ENCODE measurements around the gene IMPDH1.
"Not testable (repeated sequence)": the region's sequence is repeated elsewhere in the genome, so short reads cannot be mapped to it uniquely, and the experiment has no call there.

The IMPDH1 gene

DNA sequence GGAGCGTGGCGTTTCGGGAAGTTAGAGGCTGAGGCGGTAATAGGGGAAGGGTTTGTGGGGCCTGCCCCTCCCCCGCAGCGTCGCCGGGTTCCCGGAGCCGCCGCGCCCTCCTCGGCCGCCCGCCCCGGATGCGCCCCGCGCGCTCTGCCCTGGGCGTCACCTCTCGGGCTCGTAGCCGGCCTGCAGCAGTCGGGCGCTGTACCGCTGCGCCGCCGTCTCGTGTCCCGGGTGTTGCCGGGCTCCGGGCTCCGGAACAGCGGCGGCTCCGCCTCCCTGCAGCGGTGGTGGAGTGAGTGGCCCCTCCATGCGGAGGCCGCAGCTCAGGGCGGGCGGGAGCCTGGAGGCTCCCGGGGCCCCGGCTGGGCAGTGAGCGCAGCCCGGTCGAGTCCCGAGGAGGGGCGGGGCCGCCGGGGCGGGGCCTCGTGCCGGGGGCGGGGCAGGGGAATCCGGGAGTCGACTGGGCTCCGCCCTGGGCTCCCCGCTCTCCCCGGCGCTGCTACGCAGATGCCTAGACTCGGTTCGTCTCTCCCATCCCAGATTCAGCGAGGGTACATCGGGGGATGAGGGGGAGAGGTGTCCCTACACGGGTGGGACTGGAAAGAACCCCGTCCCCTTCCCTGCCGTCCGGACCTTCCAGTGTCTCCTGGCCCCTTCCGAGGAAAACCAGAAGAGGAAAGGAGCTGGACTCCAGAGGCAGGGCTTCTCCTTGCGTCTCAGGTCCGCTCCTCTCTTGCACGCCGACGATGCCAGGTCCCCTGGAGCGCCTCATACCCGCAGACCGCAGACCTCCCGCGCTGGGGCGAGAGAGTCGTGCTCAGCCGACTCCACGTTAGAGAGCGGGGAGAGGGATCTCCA, at the start of gene IMPDH1:
IMPDH1 (minus strand) TSS at position 387 of the 855 bp plus-strand sequence; CDS start at position 306, 81 bp downstream.
- DNase-seq (ENCODE audit: low spot score), result peak; percentile 98
- TF ChIP-seq, protein P1, sequence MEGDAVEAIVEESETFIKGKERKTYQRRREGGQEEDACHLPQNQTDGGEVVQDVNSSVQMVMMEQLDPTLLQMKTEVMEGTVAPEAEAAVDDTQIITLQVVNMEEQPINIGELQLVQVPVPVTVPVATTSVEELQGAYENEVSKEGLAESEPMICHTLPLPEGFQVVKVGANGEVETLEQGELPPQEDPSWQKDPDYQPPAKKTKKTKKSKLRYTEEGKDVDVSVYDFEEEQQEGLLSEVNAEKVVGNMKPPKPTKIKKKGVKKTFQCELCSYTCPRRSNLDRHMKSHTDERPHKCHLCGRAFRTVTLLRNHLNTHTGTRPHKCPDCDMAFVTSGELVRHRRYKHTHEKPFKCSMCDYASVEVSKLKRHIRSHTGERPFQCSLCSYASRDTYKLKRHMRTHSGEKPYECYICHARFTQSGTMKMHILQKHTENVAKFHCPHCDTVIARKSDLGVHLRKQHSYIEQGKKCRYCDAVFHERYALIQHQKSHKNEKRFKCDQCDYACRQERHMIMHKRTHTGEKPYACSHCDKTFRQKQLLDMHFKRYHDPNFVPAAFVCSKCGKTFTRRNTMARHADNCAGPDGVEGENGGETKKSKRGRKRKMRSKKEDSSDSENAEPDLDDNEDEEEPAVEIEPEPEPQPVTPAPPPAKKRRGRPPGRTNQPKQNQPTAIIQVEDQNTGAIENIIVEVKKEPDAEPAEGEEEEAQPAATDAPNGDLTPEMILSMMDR (IDR thresholded peaks at IDR 0.05; ENCODE audit: extremely low read depth, missing control alignments), result no peak

DNA sequence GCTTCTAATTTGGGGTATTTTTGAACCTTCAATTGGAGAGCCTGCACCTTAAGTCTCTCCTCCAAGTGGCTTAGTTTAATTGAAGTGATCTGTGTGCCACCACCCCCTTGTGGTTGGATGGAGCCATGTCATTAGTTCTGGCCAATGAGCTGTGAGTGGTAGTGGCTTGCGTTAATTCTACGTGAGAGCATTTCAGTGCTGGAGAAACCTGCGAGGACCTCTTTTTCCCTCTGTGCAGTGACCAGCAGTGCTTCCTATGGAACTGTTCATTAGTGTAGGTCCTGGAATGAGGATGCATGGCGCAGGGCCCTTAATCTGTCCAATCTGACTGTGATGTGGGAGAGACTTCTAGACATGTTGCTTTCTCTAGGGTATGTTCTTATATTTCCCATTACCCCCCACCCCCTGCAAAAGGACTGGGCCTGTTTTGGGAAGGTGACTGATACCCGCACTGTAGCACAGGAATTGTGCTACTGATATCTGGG, 49.7 kb upstream of the IMPDH1 start:
- peak; percentile 77 for DNase-seq (ENCODE audit: low spot score)
- TF ChIP-seq, protein P1 (IDR thresholded peaks at IDR 0.05; ENCODE audit: extremely low read depth, missing control alignments), result peak; percentile 77

DNA sequence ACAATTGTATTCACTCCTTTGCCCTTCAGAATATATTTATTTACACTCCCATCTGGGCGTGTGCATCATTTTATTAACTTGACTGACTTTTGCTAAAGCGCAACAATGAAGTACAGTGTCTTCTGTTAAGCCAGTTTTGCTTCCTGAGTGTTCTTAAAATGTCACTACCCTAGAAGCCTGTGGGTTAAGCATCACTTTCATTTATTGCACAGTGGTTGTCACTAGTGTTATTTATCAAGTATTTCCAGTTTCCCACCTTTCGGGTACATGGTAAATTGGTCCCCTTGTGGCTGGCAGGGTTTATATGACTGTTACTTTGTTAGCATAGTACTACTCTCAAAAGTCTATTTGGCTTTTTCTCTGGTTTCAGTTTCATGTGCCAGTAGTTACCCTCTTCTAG, 49.2 kb upstream of the IMPDH1 start:
- TF ChIP-seq, protein P1 (IDR thresholded peaks at IDR 0.05; ENCODE audit: extremely low read depth, missing control alignments), result no peak
- peak; percentile 47 for DNase-seq (ENCODE audit: low spot score)

DNA sequence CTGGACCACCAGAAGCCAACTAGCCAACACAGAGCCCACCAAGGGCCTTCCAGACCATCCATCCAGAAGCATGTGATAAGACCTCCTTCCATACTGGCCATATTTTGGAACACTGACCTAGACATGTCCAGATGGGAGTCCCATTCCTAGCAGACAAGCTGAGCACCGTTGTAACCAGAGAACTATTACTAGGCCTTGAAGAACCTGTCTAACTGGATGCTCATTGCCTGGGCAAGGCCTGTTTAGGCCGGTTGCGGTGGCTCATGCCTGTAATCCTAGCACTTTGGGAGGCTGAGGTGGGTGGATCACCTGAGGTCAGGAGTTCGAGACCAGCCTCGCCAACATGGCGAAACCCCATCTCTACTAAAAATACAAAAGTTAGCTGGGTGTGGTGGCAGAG, 47.6 kb upstream of the IMPDH1 start:
- not testable (repeated sequence) for DNase-seq (ENCODE audit: low spot score)

DNA sequence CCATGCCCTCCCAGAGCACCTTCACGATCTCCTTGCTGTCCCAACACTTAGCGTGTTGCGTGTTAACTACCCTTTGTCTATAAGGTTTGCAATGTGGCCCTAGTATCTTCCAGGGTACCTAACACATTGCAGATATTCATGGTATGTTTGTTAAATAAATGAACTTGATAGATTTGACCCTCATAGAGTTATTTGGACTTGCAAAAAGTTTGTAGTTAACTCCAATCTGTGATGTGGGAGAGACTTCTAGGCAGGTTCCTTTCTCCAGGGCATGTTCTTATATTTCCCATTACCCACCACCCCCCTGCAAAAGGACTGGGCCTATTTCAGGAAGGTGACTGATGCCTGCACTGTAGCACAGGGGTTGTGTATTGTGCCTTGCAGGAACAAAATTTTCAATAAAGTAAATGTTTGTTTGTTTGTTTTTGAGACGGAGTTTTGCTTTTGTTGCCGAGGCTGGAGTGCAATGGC, 46.5 kb upstream of the IMPDH1 start:
- TF ChIP-seq, protein P1 (IDR thresholded peaks at IDR 0.05; ENCODE audit: extremely low read depth, missing control alignments), result no peak

DNA sequence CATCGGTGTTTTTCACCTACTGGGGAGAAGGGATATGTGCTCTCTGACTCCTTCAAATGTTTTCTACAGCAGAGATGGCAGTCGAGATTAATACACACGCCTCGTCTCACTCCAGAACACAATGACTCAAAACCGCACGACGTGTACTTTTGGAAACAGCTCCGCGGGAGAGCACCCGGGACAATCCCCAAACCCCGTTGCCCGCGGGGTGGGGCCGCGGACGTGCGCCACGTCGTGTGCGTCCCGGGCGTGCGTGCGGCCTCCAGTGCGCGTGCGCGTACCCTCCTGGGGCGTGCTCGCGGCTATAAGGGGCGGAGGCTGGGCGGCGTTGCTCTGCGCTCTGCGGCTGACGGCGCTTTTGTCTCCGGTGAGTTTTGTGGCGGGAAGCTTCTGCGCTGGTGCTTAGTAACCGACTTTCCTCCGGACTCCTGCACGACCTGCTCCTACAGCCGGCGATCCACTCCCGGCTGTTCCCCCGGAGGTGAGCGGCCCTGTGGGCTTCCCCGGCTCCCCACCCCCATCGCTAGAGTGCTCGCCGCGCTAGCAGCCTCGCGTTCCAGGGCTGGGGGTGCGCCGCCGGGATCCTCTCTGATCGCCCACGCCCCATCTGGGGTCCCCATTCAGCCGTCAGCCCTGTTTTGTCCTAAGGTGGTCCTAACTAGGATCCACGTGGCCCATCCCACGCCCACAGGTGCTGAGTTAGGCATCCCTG, 45.9 kb upstream of the IMPDH1 start, which contains the start of gene HILPDA:
HILPDA (plus strand) TSS at position 336 of the 712 bp plus-strand sequence. CDS start 1,391 bp downstream, outside the sequence.
- TF ChIP-seq, protein P1 (IDR thresholded peaks at IDR 0.05; ENCODE audit: extremely low read depth, missing control alignments), result no peak
- peak; percentile 96 for DNase-seq (ENCODE audit: low spot score)

More for the DNA sequence above, 46.5 kb upstream of the IMPDH1 start:
- no peak for DNase-seq (ENCODE audit: low spot score)

DNA sequence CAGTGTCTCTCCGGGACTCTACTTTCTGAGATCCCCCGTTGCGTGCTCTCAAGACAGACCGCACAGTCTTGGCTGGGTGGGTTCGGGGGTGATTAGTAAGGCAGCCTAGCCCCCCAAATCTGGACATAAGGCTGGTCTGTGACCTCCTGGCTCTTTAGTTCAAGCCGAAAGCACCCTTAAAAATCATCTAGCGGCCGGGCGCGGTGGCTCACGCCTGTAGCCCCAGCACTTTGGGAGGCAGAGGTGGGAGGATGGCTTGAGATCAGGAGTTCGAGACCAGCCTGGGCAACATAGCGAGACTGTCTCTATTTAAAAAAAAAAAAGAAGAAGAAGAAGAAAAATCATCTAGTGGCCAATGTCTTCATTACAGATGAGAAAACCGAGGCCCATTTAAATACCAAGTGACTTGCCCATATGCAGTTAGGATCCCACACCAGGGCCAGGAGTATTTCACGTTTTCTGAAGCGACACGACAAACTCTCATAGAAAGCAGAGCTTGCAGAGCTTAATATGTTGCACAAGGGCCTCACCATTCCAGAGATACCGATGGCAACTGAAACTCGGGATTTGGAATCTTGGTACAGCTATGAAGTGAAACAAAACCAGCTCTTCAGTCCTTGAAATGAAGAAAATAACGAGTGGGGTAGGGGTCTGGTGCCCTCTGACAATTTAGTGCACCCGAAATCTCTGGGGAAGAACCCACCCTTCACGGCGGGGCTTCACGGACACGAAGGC, 45.2 kb upstream of the IMPDH1 start:
- TF ChIP-seq, protein P1 (IDR thresholded peaks at IDR 0.05; ENCODE audit: extremely low read depth, missing control alignments), result no peak
- DNase-seq (ENCODE audit: low spot score), result no peak

All from GM20000 (cell line).